ENCODE measurements around the gene MGP. TPM values are rescaled to one million over a fixed set of nuclear protein-coding genes. Genes with fewer than 3 reads are reported as not detected.

Gene MGP
- total RNA-seq, 1 experiment from 2014 or later = not detected

GRCh38 chr12:14904854-14905253 is 19.2 kb upstream of the MGP start:
- no peak for DNase-seq (ENCODE audit: extremely low read depth, low read depth)

- DNase-seq (ENCODE audit: extremely low read depth, low read depth) = no peak
These were observed 17.9 kb upstream of the MGP start for GRCh38 chr12:14903386-14904098.

- DNase-seq (ENCODE audit: extremely low read depth, low read depth) = no peak
These were observed 16.8 kb upstream of the MGP start for GRCh38 chr12:14902465-14902864.

GRCh38 chr12:14901228-14901562 is 15.5 kb upstream of the MGP start:
- DNase-seq (ENCODE audit: extremely low read depth, low read depth) = no peak

DNA sequence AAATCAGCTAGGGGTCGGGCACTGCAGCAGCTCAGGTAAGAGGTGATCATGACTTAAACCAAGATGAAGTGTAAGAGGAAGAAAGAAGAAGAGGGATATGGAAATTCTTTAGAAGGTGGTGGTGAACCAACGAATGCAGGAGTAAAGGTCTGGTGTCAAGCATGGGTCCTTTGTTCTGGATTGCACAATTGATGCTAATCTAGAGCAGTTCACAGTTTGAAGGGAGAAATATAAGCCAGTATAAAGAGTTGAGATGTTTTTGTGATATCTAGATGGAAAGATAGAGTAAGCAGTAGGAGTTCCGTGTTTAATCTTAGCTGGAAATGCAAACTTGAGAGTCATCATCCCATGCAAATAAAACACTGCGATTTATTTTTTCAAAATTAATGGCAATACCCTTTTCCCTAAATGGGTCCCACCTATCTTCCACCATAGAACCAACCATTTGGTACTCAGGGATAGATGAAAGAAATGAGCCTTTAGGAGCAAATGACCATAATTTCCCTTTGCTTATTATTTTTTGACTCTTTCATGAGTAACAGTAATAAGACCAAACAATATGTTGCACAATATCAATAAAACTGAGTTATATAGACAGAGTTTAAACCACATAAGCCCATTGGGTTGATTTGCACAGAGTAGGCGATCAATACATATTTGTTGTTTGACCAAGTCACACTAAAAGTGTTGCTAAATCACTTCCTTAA is 15.0 kb upstream of the MGP start:
- no peak for DNase-seq (ENCODE audit: extremely low read depth, low read depth)

DNA sequence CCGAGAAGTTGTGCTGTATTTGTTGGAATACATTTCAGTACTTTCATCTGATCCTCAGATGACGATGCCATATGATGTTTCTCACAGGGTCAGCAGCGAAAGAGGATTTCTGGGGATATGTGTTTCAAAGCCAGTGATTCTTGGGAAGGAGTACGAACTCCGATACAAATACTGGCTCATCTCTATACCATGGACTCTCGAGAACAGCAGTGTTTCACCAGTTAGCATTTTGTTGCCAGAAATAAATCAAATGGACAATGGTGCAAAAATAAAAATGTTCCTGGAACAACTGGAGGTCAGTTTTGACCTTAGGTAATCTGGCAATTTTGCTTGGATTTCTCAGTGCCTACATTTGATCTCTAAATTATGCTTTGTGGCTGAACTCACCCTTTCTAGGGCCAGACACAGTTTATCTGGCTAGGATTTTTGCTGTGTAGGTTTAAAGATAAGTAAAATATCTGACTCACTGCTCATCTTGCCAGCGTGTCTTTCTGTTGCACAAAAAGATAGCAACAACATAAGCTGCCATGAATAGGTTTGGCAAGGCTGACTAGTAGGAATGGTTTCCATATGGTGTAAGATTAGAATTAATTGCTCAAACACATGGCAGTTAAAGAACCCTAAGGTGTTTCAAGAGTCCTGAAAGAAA is 11.0 kb upstream of the MGP start:
- DNase-seq (ENCODE audit: extremely low read depth, low read depth) = no peak

- DNase-seq (ENCODE audit: extremely low read depth, low read depth) = no peak
These were observed 8.0 kb upstream of the MGP start for GRCh38 chr12:14893506-14894250.

DNA sequence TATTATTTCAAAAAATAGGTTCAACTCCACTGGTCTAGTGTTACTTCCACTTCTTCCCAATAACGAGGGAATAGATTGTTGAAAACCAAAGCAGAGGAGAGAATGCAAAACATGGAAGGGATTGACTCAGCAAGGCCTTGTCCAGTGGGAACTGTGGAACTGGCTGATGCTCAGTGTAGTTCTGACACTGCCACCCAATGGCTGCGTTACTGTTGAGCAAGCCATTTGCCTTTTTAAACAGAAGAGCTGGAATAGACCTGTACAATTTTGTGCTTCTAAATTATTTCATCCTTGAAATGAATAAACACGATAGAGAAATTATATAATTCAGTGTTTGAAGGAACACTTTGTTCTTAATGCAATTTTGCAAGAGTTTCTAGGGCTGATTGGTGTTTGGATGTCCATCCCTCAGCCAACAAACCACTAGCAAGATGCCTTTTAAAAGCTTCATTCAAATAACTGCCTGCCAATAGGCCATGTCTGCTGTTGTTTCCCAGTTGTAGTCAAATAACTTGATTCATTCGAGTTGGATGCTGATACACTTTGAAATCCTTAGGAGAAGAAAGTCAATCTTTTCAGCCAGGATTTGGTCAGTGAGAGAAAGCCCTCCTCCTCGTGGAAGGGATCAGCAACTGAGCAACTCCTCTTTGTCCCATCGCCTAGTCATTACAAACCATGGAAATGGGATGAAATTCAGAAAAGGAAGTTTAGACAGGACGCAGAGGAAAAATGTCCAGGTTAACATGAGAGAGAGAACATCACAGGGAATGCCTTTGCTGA is 7.3 kb upstream of the MGP start:
- no peak for DNase-seq (ENCODE audit: extremely low read depth, low read depth)

DNA sequence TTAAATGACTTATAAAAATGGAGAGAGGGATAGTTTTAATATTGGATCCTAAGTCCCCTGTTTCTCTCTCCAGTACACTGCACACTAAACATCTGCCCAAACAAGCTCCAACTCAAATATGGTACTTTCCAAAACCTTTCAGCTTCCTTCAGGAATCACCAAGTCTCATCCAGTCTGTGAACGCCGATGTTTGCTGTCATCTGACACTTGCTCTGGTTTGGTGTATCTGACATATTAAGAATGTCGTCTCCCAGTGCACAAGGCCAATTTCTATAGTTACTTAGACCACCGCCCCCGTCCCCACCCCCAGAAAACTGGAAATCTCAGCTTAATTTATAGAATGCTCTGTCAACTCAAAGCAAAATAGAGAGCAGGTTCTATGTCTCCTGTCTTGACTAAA is 5.0 kb upstream of the MGP start:
- no peak for DNase-seq (ENCODE audit: extremely low read depth, low read depth)

DNA sequence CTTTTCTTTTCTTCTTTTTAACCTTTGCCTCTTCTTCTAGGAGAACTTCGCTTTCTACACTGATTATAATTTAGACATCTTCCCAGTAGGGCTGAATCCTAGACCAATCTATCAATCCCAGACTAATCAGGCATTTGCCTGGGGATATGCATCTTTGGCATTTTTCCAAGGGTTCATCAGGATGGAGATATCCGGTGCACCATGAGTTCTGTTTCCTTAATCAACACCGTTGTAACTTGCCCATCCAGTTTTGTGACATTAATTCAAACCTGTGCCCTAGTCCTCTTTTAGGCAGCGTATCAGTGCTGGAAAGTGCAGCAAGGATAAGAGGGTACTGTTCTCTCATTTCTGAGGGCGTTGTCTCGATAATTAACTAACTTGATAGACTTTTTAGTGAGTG is 617 bp upstream of the MGP start:
- no peak for DNase-seq (ENCODE audit: extremely low read depth, low read depth)

- no peak for DNase-seq (ENCODE audit: extremely low read depth, low read depth)
These were observed 1.2 kb downstream of the MGP start for GRCh38 chr12:14884458-14884878.

- DNase-seq (ENCODE audit: extremely low read depth, low read depth) = no peak
These were observed 2.0 kb downstream of the MGP start for GRCh38 chr12:14883686-14884085.

DNA sequence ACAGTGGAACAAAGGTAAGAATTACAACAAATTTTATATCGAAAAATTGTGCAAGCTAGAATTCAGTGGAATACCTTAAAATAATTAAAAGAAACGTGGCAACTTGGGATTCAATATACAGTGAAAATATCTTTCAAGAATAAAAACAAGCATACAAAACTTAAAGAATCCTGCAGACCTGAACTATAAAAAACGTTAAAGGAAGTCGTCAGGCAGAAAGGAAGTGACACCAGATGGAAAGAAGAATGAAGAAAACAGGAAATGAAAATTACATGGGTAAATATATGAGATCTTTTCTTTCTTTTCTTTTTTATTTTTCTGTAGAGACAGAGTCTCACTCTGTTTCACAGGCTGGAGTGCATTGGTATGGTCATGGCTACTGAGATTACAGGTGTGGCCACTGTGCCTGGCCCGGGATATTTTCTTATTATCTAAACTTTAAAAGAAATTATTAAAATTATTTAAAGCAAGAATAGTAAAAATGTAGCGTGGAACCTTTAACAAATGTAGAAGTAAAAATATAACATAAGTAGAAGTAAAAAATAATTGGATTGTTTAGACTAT is 4.7 kb downstream of the MGP start:
- no peak for DNase-seq (ENCODE audit: extremely low read depth, low read depth)

DNA sequence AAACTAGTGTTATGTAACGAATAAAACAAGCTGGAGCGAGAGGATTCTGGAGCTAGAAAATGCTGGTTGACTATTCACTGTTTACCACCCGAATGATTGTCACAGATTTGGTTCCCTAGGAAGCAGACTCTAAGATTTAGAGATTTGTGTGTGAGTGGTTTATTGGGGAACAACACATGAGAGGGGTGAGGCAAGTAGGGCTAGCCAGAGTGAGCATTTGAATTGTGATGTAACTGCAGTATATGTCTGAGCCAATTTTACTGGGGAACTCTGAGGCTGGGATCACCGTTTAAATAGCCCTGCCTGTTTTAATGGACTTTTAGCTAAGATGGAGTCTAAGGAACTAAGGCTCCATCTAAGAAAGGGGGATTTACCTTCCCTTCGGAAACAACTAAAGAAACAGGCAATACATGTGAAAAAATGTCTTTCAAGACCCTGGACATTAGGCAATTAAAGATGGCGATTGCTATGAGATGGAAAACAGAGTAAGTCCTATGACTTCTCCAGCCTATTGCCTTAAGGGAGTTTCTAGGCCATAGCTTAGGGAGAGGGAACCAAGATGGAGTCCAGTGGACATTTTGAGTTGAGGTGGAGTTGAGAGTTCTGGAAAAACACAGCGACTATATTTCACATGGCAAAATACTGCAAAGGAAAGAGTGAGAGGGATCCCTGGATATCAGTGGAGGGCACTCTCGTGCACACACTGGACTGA is 6.3 kb downstream of the MGP start:
- DNase-seq (ENCODE audit: extremely low read depth, low read depth) = no peak

DNA sequence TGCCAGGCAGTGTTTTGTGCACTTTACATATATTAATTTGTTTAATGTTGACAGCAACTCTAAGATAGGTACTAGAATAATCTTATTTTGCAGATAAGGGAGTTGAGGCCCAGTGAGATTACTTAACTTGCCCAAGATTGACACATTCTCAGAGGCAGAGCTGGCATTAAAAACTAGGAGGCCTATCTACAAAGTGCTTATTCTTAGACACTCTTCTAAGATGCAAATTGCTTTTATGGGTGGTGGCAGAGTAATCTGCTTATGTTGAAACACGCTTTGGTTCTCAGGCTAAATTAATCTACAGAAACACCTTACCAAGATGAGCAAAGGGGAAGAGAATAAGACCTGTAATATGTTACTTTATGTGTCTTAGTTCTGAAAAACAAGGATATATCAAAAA is 7.2 kb downstream of the MGP start:
- DNase-seq (ENCODE audit: extremely low read depth, low read depth) = no peak

DNA sequence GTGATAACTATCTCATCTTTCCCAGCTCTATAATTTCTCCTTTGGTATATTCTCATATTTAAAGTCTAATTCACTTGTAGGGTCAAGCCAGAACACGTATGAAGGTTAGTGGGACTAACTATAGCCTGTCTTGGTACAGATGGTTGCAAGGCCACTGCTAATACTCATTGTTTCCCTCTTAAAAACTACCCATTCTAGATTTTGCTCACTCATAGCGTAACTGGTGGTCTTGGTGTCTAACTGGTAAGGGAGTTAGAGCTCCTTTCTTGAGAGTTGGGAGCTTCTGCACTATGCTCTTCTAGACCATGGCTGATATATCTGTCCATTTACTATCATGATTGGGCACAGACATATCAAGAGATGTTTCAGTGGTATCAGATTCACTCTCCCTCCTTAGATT is 8.8 kb downstream of the MGP start:
- no peak for DNase-seq (ENCODE audit: extremely low read depth, low read depth)

DNA sequence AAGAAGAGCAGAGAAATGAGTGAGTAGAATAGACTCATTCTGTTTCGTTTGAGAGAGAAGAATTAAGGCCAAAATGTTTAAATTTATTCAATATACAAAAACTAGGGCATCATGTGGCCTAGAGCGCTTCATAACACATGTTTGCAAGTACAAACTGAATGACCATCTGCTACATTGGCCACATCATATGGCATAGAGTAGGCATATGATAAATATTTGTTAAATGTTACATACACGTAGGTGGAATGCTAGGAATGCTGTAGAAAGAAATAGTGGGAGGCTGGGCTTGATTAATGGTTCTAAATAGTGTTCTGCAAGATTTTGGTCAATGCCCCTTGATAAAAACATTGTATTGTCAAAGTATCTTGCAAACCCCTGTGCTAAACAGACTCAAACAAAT is 10.8 kb downstream of the MGP start:
- DNase-seq (ENCODE audit: extremely low read depth, low read depth) = no peak

DNA sequence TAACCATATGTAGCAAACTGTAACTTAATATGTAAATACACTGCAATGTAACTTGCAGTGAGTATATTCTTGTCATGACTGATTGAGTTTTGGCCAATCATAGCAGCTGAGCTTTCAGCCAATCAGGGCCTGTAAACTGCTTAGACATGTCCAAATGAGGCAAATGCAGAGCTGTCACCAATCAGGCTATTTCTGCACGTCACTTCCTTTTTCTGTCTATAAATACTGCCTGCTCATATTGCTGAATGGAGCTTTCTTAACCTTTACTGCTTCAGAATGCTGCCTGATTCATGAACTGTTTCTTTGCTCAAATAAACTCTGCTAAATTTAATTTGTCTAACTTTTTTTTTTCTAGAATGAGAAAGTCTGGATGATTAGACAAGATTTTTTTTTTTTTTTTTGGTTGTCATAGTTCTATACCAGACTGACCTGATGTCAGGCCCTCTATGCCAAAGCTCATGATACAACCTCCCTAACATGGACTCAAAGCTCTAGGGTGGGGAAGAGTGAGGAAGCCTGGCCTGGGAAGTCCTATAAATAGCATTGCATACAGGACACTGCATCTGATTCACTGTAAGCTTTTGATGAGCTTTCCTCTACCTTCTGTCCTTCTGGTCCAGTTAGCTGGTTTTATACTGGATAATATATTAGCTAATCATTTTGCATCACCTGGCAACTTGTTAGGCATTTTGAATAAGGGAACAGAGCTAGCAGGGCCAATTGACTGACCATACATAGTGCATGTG is 12.0 kb downstream of the MGP start:
- DNase-seq (ENCODE audit: extremely low read depth, low read depth) = no peak

- DNase-seq (ENCODE audit: extremely low read depth, low read depth) = no peak
These were observed 13.8 kb downstream of the MGP start for GRCh38 chr12:14871886-14872285.

Data from NCI-H460 (cell line).